ENCODE measurements around the gene CHST9.

GRCh38 chr18:27171993-27172392 lies 13.1 kb downstream of the CHST9 start:
- TF ChIP-seq TARDBP (IDR thresholded peaks at IDR 0.05) (no peak), CTBP1 (IDR thresholded peaks at IDR 0.05; ENCODE audit: borderline replicate concordance) (no peak), NFRKB (IDR thresholded peaks at IDR 0.05) (no peak), FOXA1 (IDR thresholded peaks at IDR 0.05) (no peak), FOXM1 (IDR thresholded peaks at IDR 0.05; ENCODE audit: borderline replicate concordance) (no peak), PKNOX1 (IDR thresholded peaks at IDR 0.05) (no peak), L3MBTL2 (conservative IDR thresholded peaks at IDR 0.05) (no peak)

Measured in HEK293T (cell line).